SK-N-SH (cell line): ENCODE results near the gene AR. TPM values are rescaled to one million over a fixed set of nuclear protein-coding genes. Genes with fewer than 3 reads are reported as not detected.

Source experiments
- CTCF ChIA-PET: fragments of 300-600, 350-600 bp; formaldehyde crosslinking; extraction: SDS; loops from one replicate; lab custom pipeline; 2021; lab: Yijun Ruan, JAX
- POLR2A ChIA-PET: fragments of 350-600 bp; sonication (Branson Sonifier 250); formaldehyde crosslinking; extraction: SDS; loops from one replicate; lab custom pipeline; 2020; ENCODE audit warnings: antibody characterized with exemption, inconsistent platforms; lab: Yijun Ruan, JAX
- DNase-seq: peaks from one replicate; pipeline ENCODE4 v3.0.0; 2012
- H2AFZ ChIP-seq: fragments of 200-600 bp; sonication (generic); 2 replicates; pipeline ENCODE4 v1.8.1; 2016; ENCODE audit warnings: antibody characterized with exemption, mild to moderate bottlenecking, low read depth
- H3F3A ChIP-seq: fragments of 200-600 bp; sonication (generic); replicated peaks from 2 replicates; pipeline ENCODE3; 2016; ENCODE audit warnings: antibody characterized with exemption, mild to moderate bottlenecking; ENCODE audit not compliant: insufficient read depth
- H3K27ac ChIP-seq, 2 experiments: fragments of 200-500 bp in 1 of 2; fragments of 200-600 bp in 1 of 2; sonication (Bioruptor generic) in 1 of 2; sonication (generic), shearing (Covaris generic) in 1 of 2; 2 replicates each; pipeline versions ENCODE4 v1.5.1 to v1.6.1; 2014 to 2016; ENCODE audit warnings: low read depth in 2 of 2, inconsistent platforms in 1 of 2, low read length in 1 of 2, mild to moderate bottlenecking in 1 of 2, mixed read lengths in 1 of 2
- H3K27me3 ChIP-seq: fragments of 200-600 bp; sonication (generic), shearing (Covaris generic); 2 replicates; pipeline ENCODE4 v1.6.1; 2016; ENCODE audit warnings: mixed run types; ENCODE audit not compliant: insufficient read depth
- H3K36me3 ChIP-seq, 2 experiments: fragments of 200-500 bp in 1 of 2; fragments of 200-600 bp in 1 of 2; sonication (Bioruptor generic) in 1 of 2; sonication (generic) in 1 of 2; replicated peaks in 1 of 2; 2 replicates each; pipeline versions ENCODE3 to v1.5.1; 2014 to 2016; ENCODE audit warnings: low read length in 1 of 2, mild to moderate bottlenecking in 1 of 2; ENCODE audit not compliant: insufficient read depth in 2 of 2, control insufficient read depth in 1 of 2
- H3K4me1 ChIP-seq, 2 experiments: fragments of 200-500 bp in 1 of 2; fragments of 200-600 bp in 1 of 2; sonication (Bioruptor generic) in 1 of 2; sonication (generic), shearing (Covaris generic) in 1 of 2; 2 replicates each; pipeline versions ENCODE4 v1.5.1 to v1.6.1; 2014 to 2016; ENCODE audit warnings: low read depth in 1 of 2, low read length in 1 of 2, mixed run types in 1 of 2; ENCODE audit not compliant: insufficient read depth in 2 of 2, control insufficient read depth in 1 of 2
- H3K4me2 ChIP-seq: fragments of 200-600 bp; sonication (generic), shearing (Covaris generic); 2 replicates; pipeline ENCODE4 v1.6.1; 2017; ENCODE audit warnings: mixed run types
- H3K4me3 ChIP-seq, 2 experiments: fragments of 200-500 bp in 1 of 2; fragments of 200-600 bp in 1 of 2; sonication (Bioruptor generic) in 1 of 2; sonication (generic), shearing (Covaris generic) in 1 of 2; 2 replicates each; pipeline versions ENCODE4 v1.5.1 to v1.8.1; 2014 to 2016; ENCODE audit warnings: low read depth in 2 of 2, inconsistent platforms in 1 of 2, low read length in 1 of 2, mild to moderate bottlenecking in 1 of 2, mixed read lengths in 1 of 2, moderate library complexity in 1 of 2
- H3K79me2 ChIP-seq: fragments of 200-600 bp; sonication (generic); 2 replicates; pipeline ENCODE4 v1.8.1; 2017; ENCODE audit warnings: mild to moderate bottlenecking; ENCODE audit not compliant: insufficient read depth
- H3K9ac ChIP-seq: fragments of 200-600 bp; sonication (generic); 2 replicates; pipeline ENCODE4 v1.6.1; 2017; ENCODE audit warnings: mixed run types
- H3K9me2 ChIP-seq: fragments of 200-600 bp; sonication (generic); 2 replicates; pipeline ENCODE4 v1.6.1; 2017; ENCODE audit warnings: mixed run types
- H3K9me3 ChIP-seq: fragments of 200-600 bp; sonication (generic); 2 replicates; pipeline ENCODE4 v1.6.1; 2017; ENCODE audit warnings: mixed run types, mild to moderate bottlenecking, moderate library complexity
- H4K20me1 ChIP-seq: fragments of 200-600 bp; sonication (generic); 2 replicates; pipeline ENCODE4 v1.6.1; 2017; ENCODE audit warnings: mild to moderate bottlenecking, mixed run types; ENCODE audit not compliant: insufficient read depth
- ELF1 ChIP-seq: IDR thresholded peaks from 2 replicates; pipeline ENCODE4 v1.4.0; 2012
- EP300 ChIP-seq, 2 experiments: IDR thresholded peaks; 2 replicates each; pipeline versions ENCODE4 v1.4.0 to v1.6.1; 2012; ENCODE audit warnings: borderline replicate concordance in 1 of 2, low read depth in 1 of 2, low read length in 1 of 2
- GATA2 ChIP-seq: sonication (generic); formaldehyde crosslinking; IDR thresholded peaks from 2 replicates; pipeline ENCODE4 v1.5.0; 2020; ENCODE audit warnings: mild to moderate bottlenecking, missing genetic modification reagents
- IRF3 ChIP-seq: fragments of 150-350 bp; IDR thresholded peaks from 2 replicates; pipeline ENCODE4 v1.6.1; 2016; ENCODE audit warnings: mild to moderate bottlenecking, low read depth, low read length
- MXI1 ChIP-seq: IDR thresholded peaks from 2 replicates; pipeline ENCODE4 v1.6.1; 2012; ENCODE audit warnings: mild to moderate bottlenecking, low read depth, low read length, improper control_type of control experiment
- NFIC ChIP-seq: IDR thresholded peaks from 2 replicates; pipeline ENCODE4 v1.4.0; 2012; ENCODE audit warnings: borderline replicate concordance
- PBX3 ChIP-seq: IDR thresholded peaks from 2 replicates; pipeline ENCODE4; 2012
- POLR2AphosphoS5 ChIP-seq: IDR thresholded peaks from 2 replicates; pipeline ENCODE4 v1.6.1; 2012; ENCODE audit warnings: low read depth, low read length
- RAD21 ChIP-seq: IDR thresholded peaks from 2 replicates; pipeline ENCODE4 v1.6.1; 2012; ENCODE audit warnings: mild to moderate bottlenecking, low read length
- REST ChIP-seq: IDR thresholded peaks from 2 replicates; pipeline ENCODE4 v1.6.1; 2012; ENCODE audit warnings: mild to moderate bottlenecking, low read depth, low read length, moderate library complexity
- RXRA ChIP-seq: IDR thresholded peaks from 2 replicates; pipeline ENCODE4 v1.4.0; 2012; ENCODE audit warnings: low read depth, mild to moderate bottlenecking, borderline replicate concordance
- SIN3A ChIP-seq: IDR thresholded peaks from 2 replicates; pipeline ENCODE4 v1.6.1; 2012; ENCODE audit warnings: low read depth, mild to moderate bottlenecking, low read length, moderate library complexity, borderline replicate concordance
- TAF1 ChIP-seq: IDR thresholded peaks from 2 replicates; pipeline ENCODE4 v1.6.1; 2012; ENCODE audit warnings: low read depth, mild to moderate bottlenecking, low read length, moderate library complexity, borderline replicate concordance
- TEAD4 ChIP-seq: IDR thresholded peaks from 2 replicates; pipeline ENCODE4 v1.4.0; 2012; ENCODE audit warnings: mild to moderate bottlenecking, borderline replicate concordance; ENCODE audit not compliant: insufficient read depth
- YY1 ChIP-seq: IDR thresholded peaks from 2 replicates; pipeline ENCODE4 v1.4.0; 2012; ENCODE audit warnings: low read depth, mild to moderate bottlenecking
- WGBS: methylation state at CpG from one replicate; pipeline ENCODE4 v1.1.6; 2017; ENCODE audit warnings: low lambda C conversion rate; 5-methylcytosine and 5-hydroxymethylcytosine counted together
- polyA plus RNA-seq, 3 experiments: library from polyadenylated mRNA; depleted of rRNA; stranded (reverse); fragments of >200 nt; gene quantifications; 2 replicates each; pipeline ENCODE4 v1.2.3, GENCODE V29; 2012
- TF ChIP-seq, protein P1 (sequence below): fragments of 200-600 bp; sonication (generic); IDR thresholded peaks from 2 replicates; pipeline ENCODE4 v1.6.1; 2017; ENCODE audit warnings: antibody characterized with exemption, mild to moderate bottlenecking, moderate library complexity
- TF ChIP-seq, protein P2 (sequence below): IDR thresholded peaks from 2 replicates; pipeline ENCODE4 v1.4.0; 2012; ENCODE audit warnings: low read depth, borderline replicate concordance

The AR gene
- polyA plus RNA-seq, 1 of the 3 experiments (the other 2 are of a cell fraction) = not detected

DNA sequence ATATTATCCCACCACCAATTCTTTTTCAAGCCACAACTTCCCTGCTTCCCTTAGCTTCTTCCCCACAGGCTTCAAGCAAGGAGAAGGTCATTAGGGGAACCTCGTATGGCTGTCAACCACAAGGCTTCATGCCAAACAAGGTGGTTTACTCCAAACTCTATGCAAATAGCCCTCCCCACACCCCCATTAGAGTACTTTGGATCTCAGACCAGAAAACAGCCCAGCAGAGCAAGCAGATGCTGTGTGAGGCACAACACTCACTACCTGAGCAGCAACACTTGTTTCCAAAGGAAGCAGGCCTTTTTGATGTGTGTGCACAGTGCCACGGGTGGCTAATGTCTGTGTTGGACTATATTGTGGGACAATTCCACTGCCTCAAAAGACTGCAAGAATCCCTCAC is 189.0 kb downstream of the AR start (continued):
- TF ChIP-seq REST (no peak), YY1 (no peak), POLR2AphosphoS5 (no peak), MXI1 (no peak)

DNA sequence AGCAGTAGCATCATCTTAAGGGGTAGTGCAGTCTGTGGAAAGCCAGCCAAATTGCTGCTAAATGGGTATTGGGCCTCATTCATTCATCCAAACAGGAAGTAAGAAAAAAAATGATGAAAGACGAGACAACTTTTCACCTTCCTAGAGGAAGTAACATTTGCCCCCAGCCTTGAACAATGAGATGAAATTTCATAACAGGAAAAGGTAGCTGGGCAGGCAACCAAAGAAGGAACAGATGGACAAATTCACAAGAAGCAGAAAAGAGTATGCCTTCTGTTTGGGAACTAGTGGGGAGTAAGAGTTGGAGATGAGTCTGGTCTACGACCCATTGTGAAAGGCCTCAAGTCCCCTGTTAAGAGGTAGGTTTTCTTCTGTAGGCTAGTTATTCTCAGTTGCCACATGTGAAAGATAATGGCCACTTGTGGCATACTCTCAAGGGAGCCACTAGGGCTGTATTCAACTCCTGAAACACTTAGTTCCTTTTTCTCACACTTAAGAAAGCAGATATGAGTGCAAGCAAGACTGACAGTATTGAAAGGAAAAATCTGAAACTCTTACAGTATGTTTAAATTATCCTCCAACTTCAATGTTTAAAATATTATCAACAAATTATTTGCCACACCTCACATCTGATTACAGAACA is 190.4 kb downstream of the AR start:
- Histone ChIP-seq H3K27ac (no peak overlapping the region), H2AFZ (no peak overlapping the region), H3K4me1 (no peaks in the 10 kb centered on the region), H3K9me3 (no peaks in the 10 kb centered on the region), H3K9ac (no peak overlapping the region), H4K20me1 (no peaks in the 10 kb centered on the region), H3K4me3 (no peak overlapping the region), H3K36me3 (no peaks in the 10 kb centered on the region), H3K9me2 (no peaks in the 10 kb centered on the region), H3F3A (no peaks in the 10 kb centered on the region), H3K79me2 (no peaks in the 10 kb centered on the region), H3K4me2 (no peak overlapping the region), H3K27me3 (no peaks in the 10 kb centered on the region)
- ChIA-PET CTCF (no interaction called here), POLR2A (no interaction called here)
- no peak for DNase-seq
- WGBS = 14% methylated on average over 2 of the region's 2 CpGs
- TF ChIP-seq IRF3 (no peak), ELF1 (no peak), RXRA (no peak), GATA2 (CRISPR knock-in tag) (no peak), NFIC (no peak), PBX3 (no peak), RAD21 (no peak), EP300 (IDR thresholded peaks at IDR 0.05; ENCODE audit: borderline replicate concordance in 1 of 2, low read depth in 1 of 2, low read length in 1 of 2) (no peak), SIN3A (no peak), TAF1 (no peak), TEAD4 (no peak), REST (no peak)
- TF ChIP-seq, protein P1, sequence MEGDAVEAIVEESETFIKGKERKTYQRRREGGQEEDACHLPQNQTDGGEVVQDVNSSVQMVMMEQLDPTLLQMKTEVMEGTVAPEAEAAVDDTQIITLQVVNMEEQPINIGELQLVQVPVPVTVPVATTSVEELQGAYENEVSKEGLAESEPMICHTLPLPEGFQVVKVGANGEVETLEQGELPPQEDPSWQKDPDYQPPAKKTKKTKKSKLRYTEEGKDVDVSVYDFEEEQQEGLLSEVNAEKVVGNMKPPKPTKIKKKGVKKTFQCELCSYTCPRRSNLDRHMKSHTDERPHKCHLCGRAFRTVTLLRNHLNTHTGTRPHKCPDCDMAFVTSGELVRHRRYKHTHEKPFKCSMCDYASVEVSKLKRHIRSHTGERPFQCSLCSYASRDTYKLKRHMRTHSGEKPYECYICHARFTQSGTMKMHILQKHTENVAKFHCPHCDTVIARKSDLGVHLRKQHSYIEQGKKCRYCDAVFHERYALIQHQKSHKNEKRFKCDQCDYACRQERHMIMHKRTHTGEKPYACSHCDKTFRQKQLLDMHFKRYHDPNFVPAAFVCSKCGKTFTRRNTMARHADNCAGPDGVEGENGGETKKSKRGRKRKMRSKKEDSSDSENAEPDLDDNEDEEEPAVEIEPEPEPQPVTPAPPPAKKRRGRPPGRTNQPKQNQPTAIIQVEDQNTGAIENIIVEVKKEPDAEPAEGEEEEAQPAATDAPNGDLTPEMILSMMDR = no peak
- TF ChIP-seq, protein P2, sequence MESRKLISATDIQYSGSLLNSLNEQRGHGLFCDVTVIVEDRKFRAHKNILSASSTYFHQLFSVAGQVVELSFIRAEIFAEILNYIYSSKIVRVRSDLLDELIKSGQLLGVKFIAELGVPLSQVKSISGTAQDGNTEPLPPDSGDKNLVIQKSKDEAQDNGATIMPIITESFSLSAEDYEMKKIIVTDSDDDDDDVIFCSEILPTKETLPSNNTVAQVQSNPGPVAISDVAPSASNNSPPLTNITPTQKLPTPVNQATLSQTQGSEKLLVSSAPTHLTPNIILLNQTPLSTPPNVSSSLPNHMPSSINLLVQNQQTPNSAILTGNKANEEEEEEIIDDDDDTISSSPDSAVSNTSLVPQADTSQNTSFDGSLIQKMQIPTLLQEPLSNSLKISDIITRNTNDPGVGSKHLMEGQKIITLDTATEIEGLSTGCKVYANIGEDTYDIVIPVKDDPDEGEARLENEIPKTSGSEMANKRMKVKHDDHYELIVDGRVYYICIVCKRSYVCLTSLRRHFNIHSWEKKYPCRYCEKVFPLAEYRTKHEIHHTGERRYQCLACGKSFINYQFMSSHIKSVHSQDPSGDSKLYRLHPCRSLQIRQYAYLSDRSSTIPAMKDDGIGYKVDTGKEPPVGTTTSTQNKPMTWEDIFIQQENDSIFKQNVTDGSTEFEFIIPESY = no peak
